AG08395 (cell line): Measurements from ENCODE around the gene SPSB1.

Experiments
- DNase-seq: peaks from one replicate; pipeline ENCODE4 v3.0.0; 2012; ENCODE audit warnings: mixed read lengths, low spot score

Gene SPSB1

DNA sequence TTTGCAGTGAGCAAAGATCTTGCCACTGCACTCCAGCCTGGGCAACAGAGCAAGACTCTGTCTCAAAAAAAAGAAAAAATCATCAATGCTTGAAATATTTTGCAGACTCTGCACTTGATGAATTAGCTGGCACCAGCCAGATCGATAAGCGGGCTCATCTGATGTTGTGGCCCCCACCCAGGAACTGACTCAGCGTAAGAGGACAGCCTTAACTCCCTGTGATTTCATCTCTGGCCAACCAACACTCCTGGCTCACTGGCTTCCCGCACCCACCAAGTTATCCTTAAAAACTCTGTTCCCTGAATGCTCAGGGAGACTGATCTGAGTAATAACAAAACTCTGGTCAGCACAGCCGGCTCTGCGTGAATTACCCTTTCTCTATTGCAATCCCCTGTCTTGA lies 98.9 kb downstream of the SPSB1 start:
- DNase-seq, result no peak

DNA sequence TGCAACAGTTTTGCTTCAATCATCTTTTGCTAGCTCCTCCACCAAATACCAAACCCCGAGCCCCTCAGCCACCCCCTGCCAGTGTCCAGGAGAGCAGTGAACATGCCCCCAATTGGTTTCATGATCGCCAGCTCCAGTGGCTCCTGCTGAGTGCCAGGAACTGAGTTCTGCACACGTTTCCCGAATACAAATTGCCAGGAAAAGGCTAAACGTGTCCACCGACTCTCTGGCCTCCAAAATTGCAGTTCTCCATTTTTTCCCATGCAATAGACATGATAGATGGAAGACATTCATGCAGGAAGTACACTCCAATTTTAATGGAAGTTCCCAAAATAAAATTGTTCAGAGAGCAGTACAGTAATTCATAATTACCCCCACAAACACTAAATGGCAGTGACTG lies 101.3 kb downstream of the SPSB1 start:
- no peak for DNase-seq

DNA sequence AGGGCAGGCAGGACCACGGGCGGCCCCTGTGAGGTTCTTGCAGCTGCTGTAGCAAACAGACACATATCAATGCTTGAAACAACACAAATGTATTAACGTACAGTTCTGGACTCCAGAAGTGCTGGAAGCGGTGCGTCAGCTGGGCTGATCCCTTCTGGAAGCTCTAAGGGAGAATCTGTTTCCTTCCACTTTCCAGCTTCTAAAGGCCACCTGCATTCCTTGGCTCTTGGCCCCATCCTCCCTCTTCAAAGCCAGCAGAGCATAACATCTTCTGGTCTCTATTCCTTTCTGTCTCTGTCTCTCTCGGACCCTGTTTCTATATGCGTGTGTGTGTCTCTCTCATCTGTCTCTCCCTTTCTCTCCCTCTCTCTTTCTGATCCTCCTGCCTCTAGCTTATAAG lies 102.3 kb downstream of the SPSB1 start:
- no peak for DNase-seq

DNA sequence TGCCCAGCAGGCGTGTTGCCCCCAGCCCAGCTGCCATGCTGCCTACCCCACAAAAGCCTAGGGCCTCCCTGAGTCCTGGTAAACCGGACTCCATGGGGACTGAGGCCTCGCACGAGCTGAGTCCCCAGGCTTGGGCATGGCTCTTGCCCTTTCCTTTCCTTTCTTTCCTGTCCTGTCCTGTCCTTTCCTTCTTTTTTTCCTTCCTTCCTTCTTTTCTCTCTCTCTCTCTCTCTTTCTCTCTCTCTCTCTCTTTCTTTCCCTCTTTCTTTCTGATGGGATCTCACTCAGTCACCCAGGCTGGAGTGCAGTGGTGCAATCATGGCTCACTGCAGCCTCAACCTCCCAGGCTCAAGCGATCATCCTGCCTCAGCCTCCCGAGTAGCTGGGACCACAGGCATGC lies 104.4 kb downstream of the SPSB1 start:
- no peak for DNase-seq

DNA sequence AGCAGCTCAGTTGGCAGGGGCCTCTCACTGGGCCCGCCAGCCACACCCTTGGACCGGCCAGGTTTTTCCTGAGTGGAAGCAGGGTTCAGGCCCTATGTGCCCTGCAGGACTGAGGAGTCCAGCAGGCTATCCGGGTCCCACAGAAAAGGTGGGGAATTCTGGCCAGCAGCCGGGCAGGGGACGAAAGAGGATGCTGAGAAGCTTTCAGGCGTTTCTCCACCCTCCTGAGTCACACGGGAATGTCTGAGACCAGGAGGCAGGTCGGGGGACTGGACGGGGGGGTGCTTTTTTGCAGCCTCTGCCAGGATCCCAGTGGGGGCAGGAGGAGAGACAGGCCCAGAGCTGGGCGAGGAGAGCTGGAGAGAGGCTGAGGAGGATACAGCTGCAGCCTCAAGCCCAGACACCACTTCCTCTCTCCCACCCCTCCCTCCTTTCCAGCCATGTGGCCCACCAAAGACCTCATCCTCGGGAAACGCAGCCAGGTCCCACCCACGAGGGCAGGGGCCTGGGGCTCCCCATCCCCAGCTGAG lies 105.4 kb downstream of the SPSB1 start:
- DNase-seq, result no peak

DNA sequence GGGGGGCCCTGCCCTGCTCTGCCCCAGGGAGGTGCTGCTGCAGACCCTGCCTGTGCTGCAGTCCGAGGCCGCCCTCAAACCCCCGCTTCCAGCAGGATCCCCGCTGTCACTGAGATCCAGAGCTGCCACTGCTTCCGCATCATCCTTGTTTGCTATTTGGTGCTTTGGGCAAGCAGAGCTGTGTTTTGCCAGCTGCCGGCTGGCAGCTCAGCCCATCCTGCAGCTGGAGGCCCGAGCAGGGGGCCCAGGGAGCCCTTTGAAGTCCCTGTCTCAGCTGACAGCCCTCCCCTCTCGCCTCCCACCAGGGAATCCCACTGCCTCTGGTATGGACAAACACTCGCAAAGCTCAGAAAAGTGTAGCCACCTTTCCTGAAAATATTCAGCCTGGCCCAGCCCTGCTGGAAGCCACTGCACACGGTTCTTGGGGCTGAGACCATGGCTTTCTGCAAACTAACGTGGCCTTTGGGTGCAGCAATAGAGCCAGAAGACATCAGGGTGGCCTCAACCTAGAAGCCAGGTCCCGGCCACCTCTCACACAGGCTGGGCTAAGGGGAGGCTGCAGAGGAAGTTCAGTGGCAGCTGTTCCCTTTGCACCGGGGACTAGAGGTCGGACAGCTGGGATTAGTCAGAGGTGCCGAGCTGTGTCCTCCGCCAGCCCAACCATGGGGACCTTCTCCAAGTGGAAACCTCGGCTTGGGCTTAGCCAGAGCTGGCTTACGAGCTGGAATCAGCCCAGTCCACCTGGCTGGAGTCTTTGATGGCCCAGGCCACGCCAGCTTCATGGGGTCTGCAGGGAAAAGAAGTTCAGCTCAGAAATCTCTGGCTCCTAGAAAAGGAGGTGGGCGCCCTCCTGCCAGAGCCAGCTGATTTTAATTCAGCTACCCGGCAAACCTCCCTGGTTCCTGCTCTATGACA lies 107.1 kb downstream of the SPSB1 start:
- DNase-seq, result peak; percentile 41

DNA sequence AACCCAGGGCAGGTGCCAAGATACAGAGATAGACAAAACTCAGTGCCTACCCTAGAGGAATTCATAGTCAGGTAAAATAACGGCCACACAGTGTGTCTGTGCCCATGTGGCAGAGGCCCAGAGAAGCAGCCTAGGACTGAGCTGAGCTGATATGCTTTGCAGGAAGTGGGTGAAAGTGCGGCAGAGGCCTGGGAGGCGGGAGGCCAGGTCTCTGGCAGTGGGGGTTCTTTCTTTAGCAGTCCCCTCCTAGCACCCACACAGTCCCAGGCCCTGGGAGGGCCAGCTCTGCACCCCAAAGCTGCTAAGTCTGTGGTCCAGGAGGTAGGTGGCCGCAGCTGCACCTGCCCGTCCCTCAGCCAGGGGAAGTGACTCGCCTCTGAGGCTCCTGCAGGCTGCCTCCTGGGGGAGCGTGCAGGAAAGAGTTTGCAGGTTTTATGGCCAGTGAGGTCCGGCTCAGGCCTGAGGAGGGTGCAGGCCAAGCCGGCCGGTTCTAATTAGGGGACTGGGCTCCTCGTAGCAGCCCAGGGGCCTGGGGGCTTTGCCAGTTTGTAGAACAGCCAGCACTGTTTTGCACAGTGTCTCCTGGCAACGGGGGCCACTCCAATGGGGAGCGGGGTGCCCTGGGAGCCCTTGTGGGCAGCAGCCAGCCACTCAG lies 107.9 kb downstream of the SPSB1 start:
- no peak for DNase-seq

DNA sequence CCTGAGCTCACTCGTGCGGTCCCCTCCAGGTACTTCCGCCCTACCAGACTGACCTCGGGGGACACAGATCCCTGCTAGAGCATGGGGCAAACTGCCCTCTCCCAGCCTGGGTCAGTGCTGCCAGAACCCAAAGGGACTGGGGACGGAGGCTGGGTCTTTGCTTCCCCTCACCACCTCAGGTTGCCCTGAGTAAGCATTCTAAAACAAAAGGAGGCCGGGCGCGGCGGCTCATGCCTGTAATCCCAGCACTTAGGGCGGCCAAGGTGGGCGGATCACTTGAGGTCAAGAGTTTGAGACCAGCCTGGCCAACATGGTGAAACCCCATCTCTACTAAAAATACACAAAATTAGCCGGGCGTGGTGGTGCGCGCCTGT lies 108.4 kb downstream of the SPSB1 start:
- no peak for DNase-seq

DNA sequence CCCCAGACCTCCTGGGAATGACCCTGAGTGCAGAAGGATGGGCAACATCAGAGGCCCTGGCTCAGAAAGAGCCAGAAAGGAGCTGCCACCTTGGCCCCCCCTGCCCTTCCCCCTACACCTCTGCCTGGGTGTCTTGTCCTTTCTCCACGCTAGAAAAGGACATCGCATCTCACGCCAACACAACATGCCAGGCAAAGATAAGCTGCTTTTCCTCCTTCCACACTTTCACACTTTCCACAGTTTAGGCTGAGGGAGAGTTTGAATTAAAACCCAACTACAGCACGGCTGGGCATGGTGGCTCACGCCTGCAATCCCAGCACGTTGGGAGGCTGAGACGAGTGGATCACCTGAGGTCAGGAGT lies 109.5 kb downstream of the SPSB1 start:
- no peak for DNase-seq

DNA sequence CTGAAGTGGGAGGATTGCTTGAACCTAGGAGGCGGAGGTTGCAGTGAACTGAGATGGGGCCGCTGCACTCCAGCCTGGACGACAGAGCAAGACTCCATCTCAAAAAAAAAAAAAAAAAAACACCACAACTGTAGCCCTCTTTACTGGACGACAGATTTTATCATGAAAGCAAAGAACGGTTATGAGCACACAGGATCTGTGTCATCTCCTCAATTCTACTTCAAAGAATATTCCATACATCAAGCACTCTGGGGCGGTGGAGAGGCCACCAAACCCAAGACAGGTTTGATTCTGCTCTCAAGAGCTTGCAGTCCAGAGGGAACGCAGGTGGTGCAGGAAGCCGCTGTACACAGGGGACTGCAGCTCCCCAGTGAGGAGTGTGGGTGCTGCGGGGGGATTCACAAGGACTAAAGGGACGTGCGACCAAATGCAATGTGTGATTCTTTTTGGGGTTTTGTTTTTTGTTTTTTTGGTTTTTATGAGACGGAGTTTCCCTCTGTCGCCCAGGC lies 110.1 kb downstream of the SPSB1 start:
- no peak for DNase-seq

DNA sequence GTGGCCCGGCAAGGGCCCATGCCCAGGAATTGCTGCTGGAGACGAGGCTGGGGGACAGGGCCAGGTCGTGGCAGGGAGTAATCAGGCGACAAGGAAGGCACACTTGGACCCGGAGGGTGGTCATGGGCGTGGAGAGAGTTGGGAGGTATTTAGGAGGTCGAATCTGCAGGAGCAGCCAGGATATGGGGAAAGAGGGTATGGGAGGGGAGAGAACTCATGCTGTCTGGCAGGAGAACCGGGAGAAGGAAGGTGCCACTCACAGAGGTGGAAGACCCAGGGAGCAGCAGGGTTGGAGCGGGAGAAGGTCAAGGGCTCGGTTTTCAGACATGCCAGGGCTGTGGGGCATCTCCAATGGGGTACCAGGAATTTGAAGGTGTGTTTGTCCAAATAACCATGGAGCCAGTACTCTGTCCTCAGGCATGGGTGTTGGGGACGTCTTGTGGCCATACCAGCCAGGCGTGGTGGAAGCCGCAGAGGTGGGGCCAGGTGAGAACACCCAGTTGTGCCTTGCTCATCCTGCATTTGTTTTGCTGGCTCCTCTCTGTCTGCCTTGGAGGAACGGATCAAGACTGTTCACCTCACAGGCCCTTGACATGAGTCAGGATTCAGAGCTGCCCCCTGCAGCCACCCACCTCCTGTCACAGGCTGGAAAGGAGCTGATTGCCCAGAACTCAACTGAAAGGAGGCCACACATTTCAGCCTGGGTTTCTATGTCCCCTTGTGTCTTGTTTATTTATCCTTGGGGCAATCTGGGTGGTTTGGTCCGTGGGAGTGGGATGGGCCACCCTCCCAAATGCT lies 111.6 kb downstream of the SPSB1 start:
- no peak for DNase-seq

DNA sequence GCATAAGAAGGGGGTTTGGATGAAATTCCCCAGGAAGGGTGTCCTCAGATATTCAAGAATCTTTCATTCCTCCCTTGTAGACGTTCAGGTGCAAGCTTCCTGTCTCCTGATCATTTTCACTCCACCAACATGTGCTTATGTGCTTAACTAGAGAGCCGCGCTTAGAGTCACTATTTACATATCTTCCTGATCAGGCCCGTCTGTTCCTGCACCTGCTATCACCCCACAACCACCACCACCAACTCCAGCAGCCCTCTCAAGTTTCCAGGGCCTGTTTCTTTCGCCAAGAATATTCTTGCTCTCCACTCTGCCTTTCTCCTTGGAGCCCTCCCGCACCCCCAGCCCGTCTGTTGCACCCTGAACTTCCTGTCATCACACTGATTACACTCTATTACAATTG lies 113.4 kb downstream of the SPSB1 start:
- no peak for DNase-seq

DNA sequence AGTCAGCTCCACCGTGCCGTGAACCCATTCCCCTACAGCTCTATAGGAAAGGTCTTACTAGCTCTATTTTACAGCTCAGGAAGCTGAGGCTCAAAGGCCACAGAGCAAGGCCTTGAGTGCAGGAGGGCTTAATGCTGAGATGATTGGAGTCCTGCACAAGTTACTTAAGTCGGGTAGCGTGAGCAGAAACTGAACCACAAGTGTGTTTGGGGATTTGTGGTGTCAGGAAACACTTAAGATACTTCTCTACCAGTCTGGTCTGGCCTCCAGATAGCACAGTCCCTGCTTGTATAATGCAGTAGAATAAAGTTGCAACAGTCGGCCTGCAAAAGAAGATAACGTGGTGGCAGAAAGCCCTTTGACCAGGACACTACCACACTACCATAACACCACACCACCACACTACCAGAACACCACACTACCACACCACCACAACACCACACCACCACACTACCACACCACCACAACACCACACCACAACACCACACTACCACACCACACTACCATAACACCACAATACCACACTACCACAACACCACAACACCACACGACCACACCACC lies 118.1 kb downstream of the SPSB1 start:
- DNase-seq, result peak; percentile 69

DNA sequence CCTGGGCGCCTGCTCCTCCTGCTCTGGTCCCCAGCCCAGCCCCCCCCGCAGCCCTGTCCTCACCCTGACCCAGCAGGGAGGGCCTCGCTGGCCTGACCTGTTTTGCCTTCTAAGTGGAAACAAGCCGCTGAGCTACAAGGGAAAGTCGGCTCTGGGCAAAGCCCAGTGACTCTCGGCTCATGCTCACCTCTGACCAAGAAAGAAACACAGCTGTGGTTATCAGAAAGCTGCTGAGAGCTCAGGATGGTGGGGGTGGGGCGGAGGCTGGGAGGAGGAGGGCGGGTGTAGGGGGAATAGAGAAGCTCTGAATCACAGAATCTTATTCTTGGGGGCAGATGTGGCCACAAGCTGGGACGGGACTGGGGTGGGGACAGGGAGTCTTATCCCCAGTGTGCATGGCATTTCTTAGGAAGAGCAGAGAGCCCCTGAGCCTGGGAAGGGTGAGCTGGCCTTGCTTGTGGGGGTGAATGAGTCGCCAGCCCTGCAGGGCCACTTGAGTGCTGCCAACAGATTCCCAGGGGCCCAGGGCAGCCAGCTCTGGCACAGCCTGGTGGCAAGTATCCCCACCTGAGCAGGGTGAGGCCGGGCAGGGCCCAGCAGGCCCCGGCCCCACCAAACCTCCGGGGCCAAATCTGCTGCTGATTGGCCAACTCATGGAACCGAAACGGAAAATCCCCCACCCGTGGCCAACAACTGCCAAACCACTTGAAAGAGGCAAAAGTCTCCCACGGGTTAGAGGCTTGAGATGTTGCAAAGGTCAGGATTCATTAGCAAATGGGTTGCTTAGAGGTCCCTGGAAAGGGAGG lies 120.6 kb downstream of the SPSB1 start:
- peak; percentile 93 for DNase-seq

DNA sequence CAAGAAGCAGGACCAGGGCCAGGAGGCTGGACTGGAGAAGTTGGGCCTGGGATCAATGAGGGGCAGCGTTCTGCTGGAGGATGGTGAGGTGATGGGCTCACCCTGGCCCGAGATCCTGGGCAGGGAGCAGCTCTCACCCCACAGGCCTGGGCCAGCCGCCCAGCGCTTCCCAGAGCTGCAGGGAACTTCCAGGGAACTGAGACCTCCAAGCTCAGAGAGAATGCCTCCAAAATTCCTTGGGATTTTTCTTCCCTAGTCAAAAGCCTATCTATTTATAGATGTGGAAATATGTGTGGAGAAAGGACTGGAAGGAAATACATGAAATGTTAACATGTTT lies 121.2 kb downstream of the SPSB1 start:
- peak; percentile 63 for DNase-seq

DNA sequence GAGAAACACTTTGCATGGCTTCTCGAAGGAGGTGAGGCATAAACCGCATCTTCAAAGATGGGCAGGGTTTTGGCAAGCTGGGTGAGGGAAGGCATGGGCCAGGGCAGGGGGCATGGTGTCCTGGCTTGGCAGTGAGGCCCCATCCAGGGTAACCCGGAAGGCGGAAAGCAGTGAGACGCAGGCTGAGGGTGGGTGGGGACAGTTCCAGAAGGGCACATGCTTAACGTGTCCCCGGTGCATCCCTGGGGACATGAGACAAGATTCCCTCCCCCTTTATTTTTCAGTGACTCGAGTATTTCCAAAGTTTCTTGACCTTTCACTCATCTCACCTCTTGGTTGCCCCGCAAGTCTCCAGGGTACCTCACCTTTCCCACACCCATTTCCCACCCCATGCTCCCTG lies 123.8 kb downstream of the SPSB1 start:
- no peak for DNase-seq

DNA sequence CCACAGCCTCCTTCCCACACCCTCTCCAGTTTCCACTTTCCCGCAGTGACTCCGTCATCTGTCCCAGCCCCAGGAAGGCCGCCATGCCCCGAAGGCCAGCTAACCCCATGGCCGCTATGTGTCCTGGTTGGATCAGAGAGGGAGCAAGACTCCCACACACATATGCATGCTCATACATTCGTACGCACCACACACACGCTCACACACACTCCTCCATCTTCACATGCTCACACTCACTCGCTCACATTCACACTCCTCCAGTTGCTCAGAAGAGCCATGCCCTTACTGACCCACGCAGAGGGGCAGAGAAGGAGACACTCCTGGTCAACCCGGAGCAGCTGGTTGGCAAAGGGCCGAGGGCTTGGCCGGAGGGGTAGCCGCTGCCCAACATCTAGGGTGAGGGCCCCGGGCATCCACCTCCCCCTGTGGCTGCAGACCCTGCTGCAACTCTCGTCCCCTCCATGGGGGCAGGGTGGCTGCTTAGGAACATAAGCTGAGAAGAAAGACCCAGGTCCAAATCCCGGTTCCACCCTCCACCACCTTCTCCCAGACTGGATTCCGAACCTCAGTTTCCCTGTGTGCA lies 124.3 kb downstream of the SPSB1 start:
- no peak for DNase-seq

DNA sequence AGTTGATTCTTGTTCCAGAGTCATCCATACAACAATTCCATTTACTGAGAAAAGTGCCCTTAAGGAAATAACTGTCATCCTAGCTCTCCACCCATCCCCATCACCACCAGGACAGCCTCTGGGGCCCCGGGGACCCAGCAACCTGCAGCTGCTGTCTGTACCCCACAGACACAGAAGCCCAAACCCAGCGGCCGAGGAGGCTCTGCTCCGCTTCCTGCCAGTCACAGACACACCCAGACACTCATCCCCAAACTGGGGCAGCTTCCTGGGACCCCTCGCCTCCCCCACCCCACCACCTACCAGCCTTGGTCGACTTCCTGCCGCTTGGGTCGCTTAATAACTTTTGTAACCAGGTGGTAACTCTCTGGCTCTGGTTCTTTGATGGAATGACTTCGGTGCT lies 125.0 kb downstream of the SPSB1 start:
- no peak for DNase-seq

DNA sequence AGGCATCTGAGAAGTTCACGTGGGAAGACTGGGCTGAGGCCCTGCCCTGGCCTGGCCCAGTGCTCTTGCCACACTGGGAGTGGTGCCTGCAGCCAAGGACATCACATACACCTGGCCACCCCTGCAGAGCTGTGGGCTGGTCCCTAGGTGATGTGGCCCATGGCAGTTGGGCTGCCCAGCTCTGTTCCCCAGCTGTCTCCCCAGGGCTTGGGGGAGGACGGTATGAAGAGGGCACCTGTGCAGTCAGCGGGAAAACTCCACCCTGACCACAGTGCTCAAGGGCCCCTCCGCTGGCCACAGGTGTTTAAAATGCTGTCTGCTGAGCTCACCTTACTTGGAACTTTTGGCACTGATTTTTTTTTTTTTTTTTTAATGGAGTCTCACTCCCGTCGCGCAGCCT lies 126.2 kb downstream of the SPSB1 start:
- DNase-seq, result no peak
